ENCODE measurements around the gene ZNF462. TPM values are rescaled to one million over a fixed set of nuclear protein-coding genes. Genes with fewer than 3 reads are reported as not detected.

Gene ZNF462
- total RNA-seq, 1 donor from 2014 or later = 32.4 TPM

Small RNA genes lying within 50 kb of the gene (small RNA-seq; reads per million reads assigned to genes)
- gene RNA5SP292 (ENCODE audit: low replicate concordance) = not detected

Data from tongue (tissue), 2 donors.